Ishikawa (cell line): Measurements from ENCODE around the gene NDUFA3.

Experiments
- EP300 ChIP-seq: IDR thresholded peaks from 2 replicates; pipeline ENCODE4 v1.6.1; 2012; ENCODE audit warnings: borderline replicate concordance
- RAD21 ChIP-seq: IDR thresholded peaks from 2 replicates; pipeline ENCODE4 v1.6.1; 2012; ENCODE audit warnings: low read depth
- TAF1 ChIP-seq: IDR thresholded peaks from 2 replicates; pipeline ENCODE4 v1.6.1; 2012; ENCODE audit warnings: low read depth, mild to moderate bottlenecking

- TF ChIP-seq TAF1 (no peak), RAD21 (no peak), EP300 (no peak)
These were observed 18.6 kb downstream of the NDUFA3 start for GRCh38 chr19:54121259-54121658.
